Measurements from ENCODE around the gene ACAA2. TPM values are rescaled to one million over a fixed set of nuclear protein-coding genes. Genes with fewer than 3 reads are reported as not detected.

Gene ACAA2
- polyA plus RNA-seq, 1 donor (not counting 4 experiments of a cell fraction or from before 2014, with no cell fraction given), result 2.3 TPM

GRCh38 chr18:49846361-49846662 lies 33.0 kb upstream of the ACAA2 start:
- Histone ChIP-seq H3K4me3 (ENCODE audit: control insufficient read depth in 2 of 3, extremely low read depth in 1 of 3, insufficient read depth in 2 of 3, low read depth in 1 of 3, low read length in 3 of 3) (no peak overlapping the region), H3K9me3 (ENCODE audit: control insufficient read depth, low read depth, low read length) (no peaks in the 10 kb centered on the region), H2AFZ (ENCODE audit: control insufficient read depth, low read length) (no peak overlapping the region), H3K4me1 (ENCODE audit: control insufficient read depth, extremely low read depth, insufficient read depth, low read length) (peaks cover 22% of the 10 kb centered on the region), H3K9ac (ENCODE audit: control insufficient read depth, extremely low read depth, insufficient read depth, low read length) (no peak overlapping the region), H3K4me2 (ENCODE audit: control insufficient read depth, extremely low read depth, insufficient read depth, low read depth, low read length) (no peak overlapping the region), H4K20me1 (ENCODE audit: control insufficient read depth, extremely low read depth, insufficient read depth, low read length) (no peaks in the 10 kb centered on the region), H3K36me3 (ENCODE audit: control insufficient read depth in 2 of 2, extremely low read depth in 1 of 2, insufficient read depth in 2 of 2, low read length in 2 of 2) (peaks cover 0 to 3% of the 10 kb centered on the region in 2 experiments), H3K27me3 (ENCODE audit: control insufficient read depth, extremely low read depth, insufficient read depth, low read length) (no peaks in the 10 kb centered on the region), H3K9me1 (ENCODE audit: control insufficient read depth, extremely low read depth, insufficient read depth, low read length) (no peaks in the 10 kb centered on the region), H3K79me2 (ENCODE audit: control insufficient read depth, insufficient read depth, low read length) (no peaks in the 10 kb centered on the region), H3K27ac (ENCODE audit: control insufficient read depth, insufficient read depth, low read length) (no peak overlapping the region)
- no peak for TF ChIP-seq CTCF (optimal IDR thresholded peaks at IDR 0.05 in 1 of 3, IDR thresholded peaks at IDR 0.05 in 1 of 3, conservative IDR thresholded peaks at IDR 0.05 in 1 of 3; ENCODE audit: extremely low read depth in 1 of 3, insufficient read depth in 2 of 3, low read length in 3 of 3)
- no peak for TF ChIP-seq EZH2 (IDR thresholded peaks at IDR 0.05; ENCODE audit: low read length)
- dilution Hi-C loops (cut with MboI; ENCODE audit: extremely low pct_ligation_motif_present, low sequenced_read_pairs), result no loop called here
- no peak for DNase-seq (ENCODE audit: low read depth, low spot score)
- peak; percentile 17 for FAIRE-seq

GRCh38 chr18:49845629-49846360 lies 32.5 kb upstream of the ACAA2 start:
- Histone ChIP-seq H3K4me3 (ENCODE audit: control insufficient read depth in 2 of 3, extremely low read depth in 1 of 3, insufficient read depth in 2 of 3, low read depth in 1 of 3, low read length in 3 of 3) (no peak overlapping the region), H3K27me3 (ENCODE audit: control insufficient read depth, extremely low read depth, insufficient read depth, low read length) (no peaks in the 10 kb centered on the region), H3K27ac (ENCODE audit: control insufficient read depth, insufficient read depth, low read length) (no peak overlapping the region), H3K4me1 (ENCODE audit: control insufficient read depth, extremely low read depth, insufficient read depth, low read length) (peaks cover 22% of the 10 kb centered on the region), H3K9me1 (ENCODE audit: control insufficient read depth, extremely low read depth, insufficient read depth, low read length) (no peaks in the 10 kb centered on the region), H4K20me1 (ENCODE audit: control insufficient read depth, extremely low read depth, insufficient read depth, low read length) (no peaks in the 10 kb centered on the region), H3K36me3 (ENCODE audit: control insufficient read depth in 2 of 2, extremely low read depth in 1 of 2, insufficient read depth in 2 of 2, low read length in 2 of 2) (peaks cover 4% of the 10 kb centered on the region in 2 experiments), H3K9ac (ENCODE audit: control insufficient read depth, extremely low read depth, insufficient read depth, low read length) (no peak overlapping the region), H3K4me2 (ENCODE audit: control insufficient read depth, extremely low read depth, insufficient read depth, low read depth, low read length) (no peak overlapping the region), H2AFZ (ENCODE audit: control insufficient read depth, low read length) (no peak overlapping the region), H3K79me2 (ENCODE audit: control insufficient read depth, insufficient read depth, low read length) (no peaks in the 10 kb centered on the region), H3K9me3 (ENCODE audit: control insufficient read depth, low read depth, low read length) (no peaks in the 10 kb centered on the region)
- dilution Hi-C loops (cut with MboI; ENCODE audit: extremely low pct_ligation_motif_present, low sequenced_read_pairs), result no loop called here
- TF ChIP-seq CTCF (optimal IDR thresholded peaks at IDR 0.05 in 1 of 3, IDR thresholded peaks at IDR 0.05 in 1 of 3, conservative IDR thresholded peaks at IDR 0.05 in 1 of 3; ENCODE audit: extremely low read depth in 1 of 3, insufficient read depth in 2 of 3, low read length in 3 of 3) (no peak), EZH2 (IDR thresholded peaks at IDR 0.05; ENCODE audit: low read length) (no peak)
- DNase-seq (ENCODE audit: low read depth, low spot score), result no peak
- no peak for FAIRE-seq

Measured in keratinocyte (primary cell).